Retinal pigment epithelial cell (primary cell): Measurements from ENCODE around the gene PDE1C.
A peak's percentile ranks its signal among the peaks of the same experiment; 100 is the strongest.

Experiments
- DNase-seq: peaks from one replicate; pipeline ENCODE4 v3.0.0-alpha.2; 2010; ENCODE audit warnings: low read depth
- H3K4me3 ChIP-seq: 2 replicates; pipeline ENCODE4 v1.5.1; 2011; ENCODE audit warnings: mild to moderate bottlenecking, low read length, control low read depth, moderate library complexity
- CTCF ChIP-seq: conservative IDR thresholded peaks from 2 replicates; pipeline ENCODE4 v1.5.1; 2011; ENCODE audit warnings: low read depth, low read length, control low read depth, inconsistent platforms

PDE1C gene

GRCh38 chr7:31892099-31892829, 177.9 kb downstream of the PDE1C start:
- no peak for TF ChIP-seq CTCF
- no peak for DNase-seq
- no peak overlapping the region for H3K4me3 ChIP-seq

DNA sequence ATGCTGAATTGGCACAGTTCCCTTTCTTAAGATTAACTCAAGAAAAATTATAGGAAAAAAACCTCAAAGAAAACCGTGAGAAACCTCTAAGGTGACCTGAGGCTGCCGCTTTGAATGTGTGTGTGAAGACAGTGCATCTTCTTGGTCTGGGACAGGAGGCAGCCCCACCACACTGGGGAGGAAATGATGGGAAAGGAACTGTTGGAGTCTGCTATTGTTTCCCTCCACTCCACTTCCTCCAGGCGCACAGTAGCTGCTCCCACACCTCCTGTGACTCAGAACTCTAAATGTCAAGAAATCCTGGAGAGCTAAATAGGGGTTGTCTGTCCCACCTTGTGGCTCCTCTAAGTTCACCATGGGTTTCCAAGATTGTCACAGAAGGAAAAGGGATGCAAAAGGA, 179.4 kb downstream of the PDE1C start:
- DNase-seq, result no peak
- H3K4me3 ChIP-seq, result no peak overlapping the region

DNA sequence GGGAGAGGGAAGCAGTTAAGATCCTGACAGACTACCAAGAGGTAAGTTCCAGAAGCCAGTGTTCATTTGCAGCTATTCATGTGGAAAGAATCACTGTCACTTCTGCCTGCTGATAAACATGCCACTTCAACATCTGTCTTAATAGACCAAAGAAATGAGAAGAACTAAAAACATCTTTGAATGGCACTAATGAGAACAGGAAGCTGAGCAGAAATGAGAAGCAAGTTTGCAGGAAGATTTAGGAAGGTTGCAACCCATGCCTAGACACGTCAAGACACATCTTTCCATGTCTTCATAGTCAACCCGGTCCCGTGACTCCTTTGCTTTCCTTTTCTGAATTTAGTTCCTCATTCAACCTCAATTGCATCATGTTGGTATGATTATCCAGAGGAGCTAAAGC, 180.0 kb downstream of the PDE1C start:
- no peak for TF ChIP-seq CTCF
- H3K4me3 ChIP-seq, result no peak overlapping the region
- DNase-seq, result no peak

More for the DNA sequence above, 179.4 kb downstream of the PDE1C start:
- TF ChIP-seq CTCF, result no peak

DNA sequence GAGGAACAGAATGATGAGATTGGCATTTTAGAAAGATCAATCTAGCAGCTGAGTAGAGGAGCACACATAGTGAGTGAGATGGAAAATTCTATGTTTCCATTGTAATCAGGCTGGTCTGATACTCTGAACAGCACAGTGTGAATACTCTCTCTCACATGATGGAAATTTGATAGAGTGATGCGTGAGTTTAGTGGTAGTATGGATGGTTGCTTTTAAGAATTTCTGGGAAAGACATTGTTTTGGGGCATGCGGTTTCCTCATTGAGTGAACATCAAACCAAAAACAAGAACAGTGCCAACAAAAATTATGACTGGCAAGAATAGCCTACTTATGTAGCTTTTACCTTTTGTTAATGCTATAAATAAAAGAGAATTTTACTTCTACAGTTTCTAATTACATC, 183.2 kb downstream of the PDE1C start:
- TF ChIP-seq CTCF, result no peak
- H3K4me3 ChIP-seq, result no peak overlapping the region
- DNase-seq, result no peak

DNA sequence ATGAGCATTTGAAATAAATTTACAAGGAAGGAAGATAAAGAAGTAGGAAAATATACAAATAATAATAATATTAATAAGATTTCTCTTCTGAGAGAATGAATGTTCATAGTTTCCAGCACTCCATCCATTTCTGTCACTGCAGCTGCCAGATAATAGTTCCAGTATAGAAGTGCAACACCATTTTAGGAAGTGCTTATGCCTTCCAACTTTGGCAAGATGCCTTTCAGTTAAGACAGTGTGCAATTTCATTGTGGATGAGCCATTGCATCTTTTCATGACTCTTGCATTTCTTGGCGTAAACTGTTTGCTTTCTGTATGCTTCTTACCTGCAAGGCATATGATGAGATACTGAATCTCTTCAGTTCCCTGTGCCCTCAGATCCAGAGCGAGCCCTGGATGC, 185.0 kb downstream of the PDE1C start:
- no peak overlapping the region for H3K4me3 ChIP-seq
- no peak for TF ChIP-seq CTCF
- no peak for DNase-seq

- no peak overlapping the region for H3K4me3 ChIP-seq
- TF ChIP-seq CTCF, result no peak
- no peak for DNase-seq
Measured at GRCh38 chr7:31883761-31884164, 186.4 kb downstream of the PDE1C start.

- TF ChIP-seq CTCF, result peak; percentile 1
- DNase-seq, result no peak
- H3K4me3 ChIP-seq, result no peak overlapping the region
Measured at GRCh38 chr7:31882187-31882586, 188.0 kb downstream of the PDE1C start.
